Measurements from ENCODE around the gene TP53INP2. TPM values are rescaled to one million over a fixed set of nuclear protein-coding genes. Genes with fewer than 3 reads are reported as not detected.

The TP53INP2 gene
- total RNA-seq, 1 experiment from 2014 or later, result 29.7 TPM

- H3K36me3 Mint-ChIP-seq (ENCODE audit: insufficient read depth, unreplicated experiment), result peaks cover 89% of the 10 kb centered on the region
- no peak overlapping the region for H3K4me3 Mint-ChIP-seq (ENCODE audit: unreplicated experiment)
- no peak for DNase-seq
- no peak overlapping the region for H3K27ac Mint-ChIP-seq (ENCODE audit: unreplicated experiment)
- ChIA-PET POLR2A (interaction anchor here (0.6 kb wide), 1 partner anchor 26 kb away, joined by 19 read pairs; no protein-coding TSS in a partner anchor), CTCF (interaction anchor here (0.6 to 1.3 kb wide), 2 partner anchors 23 to 450 kb away, joined by 3 to 5 read pairs; no protein-coding TSS in a partner anchor)
- BruUV-seq (replicated peaks), result no TSS peak
- Histone ChIP-seq H3K4me3 (ENCODE audit: low read depth, low read length) (no peak overlapping the region), H3K4me1 (no peaks in the 10 kb centered on the region), H3K27me3 (replicated peaks; ENCODE audit: control insufficient read depth, insufficient read depth, low read length) (no peaks in the 10 kb centered on the region), H3K36me3 (ENCODE audit: control insufficient read depth, insufficient read depth, low read length) (peaks cover 10% of the 10 kb centered on the region), H3K9me3 (no peaks in the 10 kb centered on the region)
- intact Hi-C loops (cut with micrococcal nuclease; ENCODE audit: unreplicated experiment), result no loop called here
- H3K9me3 Mint-ChIP-seq (ENCODE audit: unreplicated experiment), result no peaks in the 10 kb centered on the region
- no peaks in the 10 kb centered on the region for H3K27me3 Mint-ChIP-seq (ENCODE audit: insufficient read depth, unreplicated experiment)
- no peak for TF ChIP-seq CTCF (IDR thresholded peaks at IDR 0.05; ENCODE audit: insufficient read depth in 1 of 2, low read depth in 1 of 2, low read length in 1 of 2, severe bottlenecking in 1 of 2, unreplicated experiment in 1 of 2)
- H3K4me1 Mint-ChIP-seq (ENCODE audit: low read depth, unreplicated experiment), result no peaks in the 10 kb centered on the region
Observed at GRCh38 chr20:34747479-34747878, 43.3 kb downstream of the TP53INP2 start.

- no peaks in the 10 kb centered on the region for H3K4me1 ChIP-seq
- no peak for TF ChIP-seq CTCF (IDR thresholded peaks at IDR 0.05; ENCODE audit: insufficient read depth in 1 of 2, low read depth in 1 of 2, low read length in 1 of 2, severe bottlenecking in 1 of 2, unreplicated experiment in 1 of 2)
- intact Hi-C loops (cut with micrococcal nuclease; ENCODE audit: unreplicated experiment), result no loop called here
- no peak overlapping the region for H3K4me3 ChIP-seq (ENCODE audit: low read depth, low read length)
- no peaks in the 10 kb centered on the region for H3K27me3 ChIP-seq (replicated peaks; ENCODE audit: control insufficient read depth, insufficient read depth, low read length)
- Mint-ChIP-seq H3K27me3 (ENCODE audit: insufficient read depth, unreplicated experiment) (no peaks in the 10 kb centered on the region), H3K27ac (ENCODE audit: unreplicated experiment) (no peak overlapping the region), H3K36me3 (ENCODE audit: insufficient read depth, unreplicated experiment) (peaks cover 88% of the 10 kb centered on the region), H3K4me1 (ENCODE audit: low read depth, unreplicated experiment) (no peaks in the 10 kb centered on the region), H3K4me3 (ENCODE audit: unreplicated experiment) (no peak overlapping the region), H3K9me3 (ENCODE audit: unreplicated experiment) (no peaks in the 10 kb centered on the region)
- ChIA-PET POLR2A (no interaction called here), CTCF (no interaction called here)
- no TSS peak for BruUV-seq (replicated peaks)
- no peaks in the 10 kb centered on the region for H3K9me3 ChIP-seq
- H3K36me3 ChIP-seq (ENCODE audit: control insufficient read depth, insufficient read depth, low read length), result peaks cover 9% of the 10 kb centered on the region; the same call in 1 of the 2 replicates
- DNase-seq, result no peak
Observed at GRCh38 chr20:34748709-34749108, 44.6 kb downstream of the TP53INP2 start.

GRCh38 chr20:34750484-34750883 is 46.3 kb downstream of the TP53INP2 start:
- Mint-ChIP-seq H3K9me3 (ENCODE audit: unreplicated experiment) (no peaks in the 10 kb centered on the region), H3K27me3 (ENCODE audit: insufficient read depth, unreplicated experiment) (no peaks in the 10 kb centered on the region), H3K4me3 (ENCODE audit: unreplicated experiment) (no peak overlapping the region), H3K4me1 (ENCODE audit: low read depth, unreplicated experiment) (no peaks in the 10 kb centered on the region), H3K27ac (ENCODE audit: unreplicated experiment) (no peak overlapping the region), H3K36me3 (ENCODE audit: insufficient read depth, unreplicated experiment) (peaks cover 88% of the 10 kb centered on the region)
- Histone ChIP-seq H3K9me3 (no peaks in the 10 kb centered on the region), H3K4me3 (ENCODE audit: low read depth, low read length) (no peak overlapping the region), H3K27me3 (replicated peaks; ENCODE audit: control insufficient read depth, insufficient read depth, low read length) (no peaks in the 10 kb centered on the region), H3K4me1 (no peaks in the 10 kb centered on the region), H3K36me3 (ENCODE audit: control insufficient read depth, insufficient read depth, low read length) (peaks cover 8% of the 10 kb centered on the region)
- BruUV-seq (replicated peaks), result no TSS peak
- TF ChIP-seq CTCF (IDR thresholded peaks at IDR 0.05; ENCODE audit: insufficient read depth in 1 of 2, low read depth in 1 of 2, low read length in 1 of 2, severe bottlenecking in 1 of 2, unreplicated experiment in 1 of 2), result no peak
- intact Hi-C loops (cut with micrococcal nuclease; ENCODE audit: unreplicated experiment), result no loop called here
- no peak for DNase-seq
- CTCF ChIA-PET, result no interaction called here
- POLR2A ChIA-PET, result interaction anchor here (0.7 kb wide), 1 partner anchor 74 kb away, joined by 5 read pairs; no protein-coding TSS in a partner anchor

Data from Caco-2 (cell line).